CD4-positive, alpha-beta T cell treated with Interferon alpha-2 for 1 hour (primary cell): Measurements from ENCODE around the gene RTN4.
A peak's percentile ranks its signal among the peaks of the same experiment; 100 is the strongest.
"Not testable (repeated sequence)": the region's sequence is repeated elsewhere in the genome, so short reads cannot be mapped to it uniquely, and the experiment has no call there.

Source experiments
- DNase-seq, 2 donors: peaks; one replicate each; pipeline ENCODE4 v3.0.0-alpha.2; 2020 to 2022

The RTN4 gene

GRCh38 chr2:55050100-55050994 is at the start of gene RTN4:
TSS of gene RTN4 (minus strand) at chr2:55050451. CDS start at chr2:55050300, 151 bp downstream.
- peak; percentile 99 for DNase-seq

- no peak for DNase-seq
Observed at GRCh38 chr2:55099493-55099877, 49.2 kb upstream of the RTN4 start.

GRCh38 chr2:55097461-55098410 is 47.5 kb upstream of the RTN4 start:
- DNase-seq = no peak

- no peak for DNase-seq
Observed at GRCh38 chr2:55097082-55097460, 46.8 kb upstream of the RTN4 start.

- no peak for DNase-seq
Observed at GRCh38 chr2:55096586-55096985, 46.3 kb upstream of the RTN4 start.

- DNase-seq = no peak
Observed at GRCh38 chr2:55093381-55093780, 43.1 kb upstream of the RTN4 start.

GRCh38 chr2:55092439-55092838 is 42.2 kb upstream of the RTN4 start:
- no peak for DNase-seq

GRCh38 chr2:55091681-55092080 is 41.4 kb upstream of the RTN4 start:
- not testable (repeated sequence) for DNase-seq

GRCh38 chr2:55090702-55091101 is 40.5 kb upstream of the RTN4 start:
- DNase-seq = no peak

GRCh38 chr2:55089726-55090125 is 39.5 kb upstream of the RTN4 start:
- no peak for DNase-seq

GRCh38 chr2:55088400-55088799 is 38.1 kb upstream of the RTN4 start:
- no peak for DNase-seq

GRCh38 chr2:55087936-55088335 is 37.7 kb upstream of the RTN4 start:
- no peak for DNase-seq

GRCh38 chr2:55087501-55087900 is 37.2 kb upstream of the RTN4 start:
- no peak for DNase-seq

- DNase-seq = no peak
Observed at GRCh38 chr2:55085113-55086040, 35.1 kb upstream of the RTN4 start.

- DNase-seq = no peak
Observed at GRCh38 chr2:55084641-55085040, 34.4 kb upstream of the RTN4 start.

- no peak for DNase-seq
Observed at GRCh38 chr2:55080204-55080738, 30.0 kb upstream of the RTN4 start.

- DNase-seq = no peak
Observed at GRCh38 chr2:55078956-55079355, 28.7 kb upstream of the RTN4 start.

- no peak for DNase-seq
Observed at GRCh38 chr2:55076721-55077120, 26.5 kb upstream of the RTN4 start.

GRCh38 chr2:55076019-55076418 is 25.8 kb upstream of the RTN4 start:
- not testable (repeated sequence) for DNase-seq

- no peak for DNase-seq
Observed at GRCh38 chr2:55073000-55073983, 23.0 kb upstream of the RTN4 start.
